Stimulated activated CD4-positive, alpha-beta T cell treated with anti-CD3 and anti-CD28 coated beads, Interleukin-12 subunit alpha, Interleukin-12 subunit beta, amount 100 ng/mL, for 24 hours (primary cell): Measurements from ENCODE around the gene KCNMA1.

Experiments
- DNase-seq, 2 experiments: peaks; one replicate each; pipeline ENCODE4 v3.0.0-alpha.2; 2020; ENCODE audit warnings: low read depth in 2 of 2

KCNMA1 gene

GRCh38 chr10:77507291-77507880, 130.2 kb downstream of the KCNMA1 start:
- DNase-seq, result no peak

- DNase-seq, result no peak
These were observed 130.9 kb downstream of the KCNMA1 start for GRCh38 chr10:77506517-77507200.

- DNase-seq, result no peak
These were observed 131.9 kb downstream of the KCNMA1 start for GRCh38 chr10:77505431-77506334.

- no peak for DNase-seq
These were observed 132.7 kb downstream of the KCNMA1 start for GRCh38 chr10:77504873-77505257.

- DNase-seq, result no peak
These were observed 133.3 kb downstream of the KCNMA1 start for GRCh38 chr10:77504196-77504872.

GRCh38 chr10:77501846-77502261, 135.8 kb downstream of the KCNMA1 start:
- no peak for DNase-seq

- no peak for DNase-seq
These were observed 136.3 kb downstream of the KCNMA1 start for GRCh38 chr10:77501152-77501845.

GRCh38 chr10:77500754-77501151, 136.9 kb downstream of the KCNMA1 start:
- DNase-seq, result no peak

GRCh38 chr10:77498829-77499228, 138.8 kb downstream of the KCNMA1 start:
- no peak for DNase-seq

GRCh38 chr10:77498210-77498609, 139.4 kb downstream of the KCNMA1 start:
- no peak for DNase-seq

- DNase-seq, result no peak
These were observed 139.9 kb downstream of the KCNMA1 start for GRCh38 chr10:77497748-77498147.

- no peak for DNase-seq
These were observed 140.6 kb downstream of the KCNMA1 start for GRCh38 chr10:77496941-77497420.

- DNase-seq, result no peak
These were observed 142.7 kb downstream of the KCNMA1 start for GRCh38 chr10:77494756-77495541.

- no peak for DNase-seq
These were observed 143.3 kb downstream of the KCNMA1 start for GRCh38 chr10:77494327-77494726.

- DNase-seq, result no peak
These were observed 143.8 kb downstream of the KCNMA1 start for GRCh38 chr10:77493851-77494261.

GRCh38 chr10:77493239-77493806, 144.3 kb downstream of the KCNMA1 start:
- no peak for DNase-seq

- DNase-seq, result no peak
These were observed 145.1 kb downstream of the KCNMA1 start for GRCh38 chr10:77492368-77492994.

- DNase-seq, result no peak
These were observed 146.9 kb downstream of the KCNMA1 start for GRCh38 chr10:77490534-77491314.

- no peak for DNase-seq
These were observed 151.1 kb downstream of the KCNMA1 start for GRCh38 chr10:77486517-77486916.
